OCI-LY7 (cell line): Measurements from ENCODE around the gene BEND4.

Experiments
- CTCF ChIP-seq: fragments of 200-600 bp; sonication (generic); conservative IDR thresholded peaks from 2 replicates; pipeline ENCODE4 v1.5.1; 2014; ENCODE audit warnings: mild to moderate bottlenecking, antibody characterized with exemption, low read length, moderate library complexity, mixed read lengths
- EZH2phosphoT487 ChIP-seq: fragments of 200-600 bp; sonication (generic); IDR thresholded peaks from 2 replicates; pipeline ENCODE4 v1.6.1; 2018; ENCODE audit warnings: low read depth, borderline replicate concordance, mild to moderate bottlenecking, mixed run types, antibody characterized with exemption, low read length, moderate library complexity, mixed read lengths

GRCh38 chr4:42083816-42084215, 68.6 kb downstream of the BEND4 start:
- TF ChIP-seq CTCF (no peak), EZH2phosphoT487 (no peak)
